HG03521 (cell line): Measurements from ENCODE around the gene SH2D3A.

Experiments
- ATAC-seq: cut with Tn5 transposase; IDR thresholded peaks from one replicate; pipeline ENCODE4 v1.9.1; 2021; ENCODE audit warnings: mild to moderate bottlenecking, moderate library complexity; ENCODE audit not compliant: unreplicated experiment

The SH2D3A gene

DNA sequence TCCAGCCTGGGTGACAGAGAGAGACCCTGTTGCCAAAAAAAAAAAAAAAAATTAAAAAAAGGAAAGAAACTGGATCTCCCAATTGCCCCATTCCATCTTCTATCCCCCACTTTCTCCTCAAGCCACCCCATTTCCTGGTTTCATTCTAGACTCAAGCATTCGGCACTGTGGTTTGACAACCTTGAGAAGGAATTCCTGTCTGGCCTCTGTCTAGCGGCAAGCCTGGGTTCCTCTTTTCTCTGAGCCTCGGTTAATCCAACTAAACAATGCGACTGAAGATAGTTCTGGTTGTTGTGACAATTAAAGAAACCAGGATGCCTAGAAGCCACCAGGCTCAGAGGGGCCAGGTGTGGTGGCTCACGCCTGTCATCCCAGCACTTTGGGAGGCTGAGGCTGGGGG, 43.5 kb downstream of the SH2D3A start:
- ATAC-seq: no peak

GRCh38 chr19:6723108-6723618, 44.1 kb downstream of the SH2D3A start:
- no peak for ATAC-seq

- no peak for ATAC-seq
Observed at GRCh38 chr19:6721773-6722172, 45.5 kb downstream of the SH2D3A start.

- no peak for ATAC-seq
Observed at GRCh38 chr19:6721138-6721474, 46.1 kb downstream of the SH2D3A start.

DNA sequence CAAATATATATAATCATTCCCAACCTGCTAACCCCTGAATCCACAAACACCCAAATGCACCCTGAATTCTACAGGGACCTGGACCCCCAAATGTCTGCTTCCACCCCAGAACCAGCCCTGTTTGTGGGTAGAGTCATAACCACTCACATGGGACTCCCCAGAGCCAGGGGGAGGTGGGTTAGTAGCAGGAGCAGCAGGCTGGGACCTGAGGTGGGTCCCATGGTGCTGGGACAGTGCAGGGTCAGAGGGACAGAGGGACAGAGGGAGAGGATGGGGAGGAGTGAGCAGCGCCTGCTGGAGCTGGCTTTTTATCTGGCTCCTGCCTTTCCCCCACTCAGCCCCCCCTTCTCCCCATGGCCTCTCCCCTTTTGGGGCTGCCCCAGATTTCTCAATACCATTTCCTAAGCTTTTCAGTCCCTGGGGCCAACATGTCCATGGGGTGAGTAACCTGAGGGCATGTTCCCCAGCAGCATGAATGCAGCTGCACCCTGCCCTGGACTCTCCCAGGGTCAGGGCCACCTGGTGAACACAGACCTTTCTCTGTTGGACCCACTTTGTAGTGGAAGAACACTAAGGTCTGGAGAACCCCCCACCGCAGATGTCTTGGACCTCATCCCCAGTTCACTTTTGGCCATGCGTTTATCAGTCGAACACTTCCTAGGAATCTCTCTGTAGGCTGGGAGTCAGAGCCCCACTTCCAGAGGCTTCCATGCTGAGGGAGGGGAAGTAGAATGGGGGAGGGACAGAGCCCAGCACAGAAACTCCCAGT, 46.7 kb downstream of the SH2D3A start, which contains the start of gene C3:
Gene C3 (minus strand): TSS at position 282 of the 769 bp plus-strand sequence. CDS start 61 bp downstream, at position 221.
- no peak for ATAC-seq

DNA sequence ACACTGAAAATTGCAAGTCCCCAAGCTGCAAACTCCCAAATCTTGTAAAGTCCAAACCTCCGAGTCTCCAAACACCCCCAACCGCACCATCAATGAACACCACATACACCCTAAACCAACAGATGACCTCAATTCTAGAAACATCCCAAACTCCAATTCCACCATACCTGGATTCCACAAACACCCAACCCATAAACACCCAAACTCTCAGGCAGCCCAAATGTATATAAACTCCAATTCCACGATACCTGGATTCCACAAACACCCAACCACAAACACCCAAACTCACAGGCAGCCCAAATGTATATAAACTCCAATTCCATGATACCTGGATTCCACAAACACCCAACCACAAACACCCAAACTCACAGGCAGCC, 47.3 kb downstream of the SH2D3A start:
- ATAC-seq: no peak

- ATAC-seq: no peak
Observed at GRCh38 chr19:6719540-6719861, 47.7 kb downstream of the SH2D3A start.

DNA sequence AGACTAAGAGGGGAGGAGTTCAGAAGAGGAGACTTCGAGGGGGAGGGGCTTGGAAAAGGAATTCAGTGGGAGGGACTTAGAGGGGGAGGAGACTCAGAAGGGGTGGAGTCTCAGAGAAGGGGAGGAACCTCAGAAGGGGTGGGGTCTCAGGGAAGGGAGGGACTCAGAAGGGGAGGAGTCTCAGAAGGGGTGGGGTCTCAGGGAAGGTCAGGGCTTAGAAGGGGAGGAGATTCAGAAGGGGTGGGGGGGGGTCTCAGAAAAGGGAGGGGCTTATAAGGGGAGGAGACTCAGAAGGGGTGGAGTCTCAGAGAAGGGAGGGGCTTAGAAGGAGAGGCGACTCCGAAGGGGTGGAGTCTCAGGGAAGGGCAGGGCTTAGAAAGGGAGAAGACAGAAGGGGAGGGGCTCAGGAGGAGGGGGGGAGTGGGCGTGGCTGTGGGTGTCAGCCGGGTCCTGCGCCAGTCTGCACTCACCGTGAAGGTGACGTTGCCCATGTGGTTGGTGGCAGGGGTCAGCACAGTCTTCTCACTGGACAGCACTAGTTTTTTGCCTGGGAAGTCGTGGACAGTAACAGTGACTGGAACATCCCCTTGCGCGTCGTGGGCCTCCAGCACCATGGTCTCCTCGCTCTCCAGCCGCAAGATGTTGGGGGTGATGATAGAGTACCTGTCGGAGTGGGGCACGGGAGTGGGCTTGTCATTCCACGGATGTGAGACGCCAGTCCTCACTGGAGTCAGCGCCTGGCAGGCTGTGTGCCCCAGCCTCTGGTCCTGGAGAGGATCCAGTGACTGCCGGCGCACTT, 48.3 kb downstream of the SH2D3A start:
- ATAC-seq: no peak

DNA sequence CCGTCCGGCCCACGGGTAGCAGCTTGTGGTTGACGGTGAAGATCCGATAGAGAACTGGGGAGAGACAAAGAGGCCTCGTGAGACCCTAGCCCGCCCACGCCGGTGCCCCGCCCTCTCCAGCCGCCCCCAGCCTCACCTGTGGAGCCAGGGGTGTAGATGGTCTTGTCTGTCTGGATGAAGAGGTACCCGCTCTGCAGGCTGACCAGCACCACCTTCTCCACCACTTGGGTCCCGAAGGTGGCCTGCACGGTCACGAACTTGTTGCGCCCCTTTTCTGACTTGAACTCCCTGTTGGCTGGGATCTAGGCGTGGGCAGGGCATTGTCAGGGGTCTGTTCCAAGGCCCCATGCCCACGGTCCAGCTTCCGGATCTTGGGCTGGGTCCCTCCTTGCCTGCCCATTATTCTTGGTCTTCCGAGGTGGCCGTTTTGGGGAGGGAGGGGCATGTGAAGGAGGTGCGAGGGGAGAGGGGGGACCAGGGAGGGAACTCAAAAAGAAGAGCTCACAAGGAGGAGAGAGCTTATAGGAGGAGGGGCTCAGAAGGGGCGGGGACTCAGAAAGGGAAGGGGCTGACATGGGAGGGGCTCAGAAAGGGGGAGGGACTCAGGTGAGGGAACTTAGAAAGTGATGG, 49.0 kb downstream of the SH2D3A start:
- ATAC-seq: no peak

GRCh38 chr19:6717441-6717971, 49.7 kb downstream of the SH2D3A start:
- no peak for ATAC-seq

- ATAC-seq: no peak
Observed at GRCh38 chr19:6717036-6717435, 50.2 kb downstream of the SH2D3A start.

GRCh38 chr19:6716610-6716970, 50.6 kb downstream of the SH2D3A start:
- ATAC-seq: no peak

DNA sequence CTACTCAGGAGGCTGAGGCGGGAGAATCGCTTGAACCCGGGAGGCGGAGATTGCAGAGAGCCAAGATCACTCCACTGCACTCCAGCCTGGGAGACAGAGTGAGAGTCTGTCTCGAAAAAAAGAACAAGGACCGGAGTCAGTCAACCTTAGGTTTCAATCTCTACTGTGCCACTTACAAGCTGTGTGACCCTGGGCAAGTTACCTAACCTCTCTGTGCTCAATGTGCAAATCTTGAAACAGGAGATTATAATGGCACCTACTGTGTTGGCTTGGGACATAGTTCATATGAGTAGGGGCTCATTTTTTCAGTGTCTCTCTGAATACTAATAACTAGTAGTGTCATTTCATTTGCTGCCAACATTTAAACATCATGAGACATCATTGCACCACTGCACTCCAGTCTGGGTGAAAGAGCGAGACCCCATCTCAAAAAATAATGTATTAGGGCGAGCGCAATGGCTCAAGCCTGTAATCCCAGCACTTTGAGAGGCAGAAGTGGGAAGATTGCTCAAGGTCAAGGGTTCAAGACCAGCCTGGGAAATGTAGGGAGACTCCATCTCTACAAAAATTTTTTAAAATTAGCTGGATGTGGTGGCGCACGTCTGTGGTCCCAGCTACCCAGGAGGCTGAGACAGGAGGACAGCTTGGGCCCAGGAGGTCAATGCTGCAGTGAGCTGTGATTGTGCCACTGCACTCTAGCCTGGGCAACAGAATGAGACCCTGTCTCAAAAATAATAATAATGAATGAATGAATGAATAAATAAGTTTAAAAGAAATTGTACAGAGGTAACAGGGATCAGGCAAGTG, 52.3 kb downstream of the SH2D3A start:
- no peak for ATAC-seq

GRCh38 chr19:6713773-6714692, 53.2 kb downstream of the SH2D3A start:
- ATAC-seq: no peak

DNA sequence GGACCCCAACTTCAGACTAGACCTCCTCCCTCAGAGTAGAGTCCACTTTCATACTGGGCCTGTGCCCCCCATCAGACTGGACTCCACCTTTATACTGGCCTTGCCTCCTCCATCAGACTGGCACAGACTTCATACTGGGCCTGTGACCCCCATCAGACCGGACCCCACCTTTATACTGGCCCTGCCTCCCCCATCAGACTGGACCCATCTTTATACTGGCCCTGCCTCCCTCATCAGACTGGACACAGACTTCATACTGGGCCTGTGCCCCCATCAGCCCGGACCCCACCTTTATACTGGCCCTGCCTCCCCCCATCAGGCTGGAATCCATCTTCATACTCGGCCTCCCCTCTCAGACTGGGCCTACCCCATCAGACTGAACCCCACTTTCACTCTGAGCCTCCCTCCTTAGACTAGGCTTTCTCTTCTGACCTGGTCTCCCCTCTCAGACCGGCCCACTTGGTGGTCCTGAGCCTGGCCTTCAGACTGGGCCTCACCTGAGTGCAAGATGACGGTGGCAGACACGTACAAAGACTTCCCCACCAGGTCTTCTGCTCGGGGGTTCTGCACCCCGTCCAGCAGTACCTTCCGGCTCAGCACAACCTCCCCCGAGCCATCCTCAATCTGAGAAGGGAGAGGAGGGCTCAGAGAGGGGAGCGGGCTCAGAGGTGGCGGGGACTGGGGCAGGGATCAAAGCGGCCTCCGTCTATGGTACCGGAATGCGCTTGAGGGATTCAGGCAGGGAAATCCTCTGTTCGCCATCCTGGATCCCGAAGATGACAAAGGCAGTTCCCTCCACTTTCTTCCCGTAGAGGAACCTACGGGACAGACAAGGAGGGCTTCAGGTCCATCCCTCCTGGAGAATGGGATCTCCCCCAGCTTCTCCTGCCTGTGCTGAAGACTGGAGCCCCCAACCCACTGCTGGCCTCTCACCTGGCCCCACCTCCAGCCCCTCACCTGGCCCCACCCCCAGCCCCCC, 54.3 kb downstream of the SH2D3A start:
- ATAC-seq: no peak

DNA sequence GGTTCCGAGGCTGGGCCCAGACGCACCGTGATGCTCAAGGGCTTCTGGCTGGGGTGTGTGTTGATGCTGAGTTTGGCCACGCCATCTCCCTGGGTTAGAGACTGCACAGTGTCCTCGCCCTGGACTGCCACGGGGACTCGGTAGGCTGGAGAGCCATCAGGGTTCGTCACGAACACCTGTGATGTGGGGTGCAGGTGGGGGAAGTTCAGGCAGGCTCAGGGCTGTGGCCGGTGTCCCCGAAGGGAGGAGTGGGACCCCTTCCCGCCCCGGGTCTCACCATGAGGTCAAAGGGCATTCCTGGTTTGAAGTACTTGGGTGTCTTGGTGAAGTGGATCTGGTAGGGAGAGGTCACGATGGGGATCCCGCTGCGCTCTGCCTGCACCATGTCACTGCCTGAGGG, 55.0 kb downstream of the SH2D3A start:
- no peak for ATAC-seq

DNA sequence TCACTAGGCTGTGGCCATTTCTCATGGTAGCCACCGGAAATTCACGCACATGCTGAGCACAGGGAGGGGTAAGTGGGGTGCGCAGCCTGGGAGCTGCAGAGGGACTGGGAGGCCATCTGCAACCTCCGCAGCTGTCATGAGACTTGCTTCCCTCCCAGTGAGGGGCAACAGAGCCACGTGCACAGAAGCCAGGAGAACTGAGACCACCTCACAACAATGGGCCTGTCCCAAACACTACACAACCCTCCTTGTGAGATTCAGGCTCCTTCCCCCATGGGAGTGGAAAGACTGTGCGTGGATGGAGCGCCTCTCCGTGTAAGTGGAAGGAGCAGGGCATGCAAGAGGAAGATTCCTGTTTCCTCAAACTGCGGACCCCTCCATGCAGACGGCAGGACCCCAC, 55.6 kb downstream of the SH2D3A start:
- no peak for ATAC-seq

GRCh38 chr19:6711078-6711361, 56.2 kb downstream of the SH2D3A start:
- ATAC-seq: no peak
